ENCODE data around the gene MTUS2. TPM values are rescaled to one million over a fixed set of nuclear protein-coding genes. Genes with fewer than 3 reads are reported as not detected.

The MTUS2 gene
- total RNA-seq, 1 experiment from 2014 or later: 0.35 TPM

GRCh38 chr13:29397265-29397664 lies 577.1 kb downstream of the MTUS2 start:
- Histone ChIP-seq H3K23me2 (ENCODE audit: insufficient read length, low read depth, low read length, poor library complexity, severe bottlenecking) (no peaks in the 10 kb centered on the region), H3K18ac (ENCODE audit: insufficient read length, low read depth, low read length) (no peak overlapping the region), H3K79me2 (ENCODE audit: insufficient read depth, low read length) (no peaks in the 10 kb centered on the region), H3K4ac (ENCODE audit: low read depth, low read length) (no peak overlapping the region), H4K8ac (replicated peaks; ENCODE audit: insufficient read length, low read depth, low read length) (no peak overlapping the region), H3K4me1 (ENCODE audit: insufficient read depth, low read length) (no peaks in the 10 kb centered on the region), H3K23ac (ENCODE audit: insufficient read length, low read depth, low read length) (no peak overlapping the region), H3K27ac (ENCODE audit: insufficient read length, low read depth, low read length) (no peak overlapping the region), H3K4me2 (ENCODE audit: insufficient read depth, insufficient read length, low read length) (no peak overlapping the region), H4K91ac (ENCODE audit: insufficient read length, low read depth, low read length) (no peak overlapping the region), H2BK120ac (ENCODE audit: low read depth, low read length, poor library complexity, severe bottlenecking) (no peak overlapping the region), H2AK5ac (ENCODE audit: insufficient read length, low read length) (no peak overlapping the region), H3T11ph (ENCODE audit: low read length) (no peak overlapping the region), H2BK15ac (ENCODE audit: low read depth, low read length) (no peak overlapping the region), H3K27me3 (ENCODE audit: insufficient read depth, low read length) (no peaks in the 10 kb centered on the region), H2BK5ac (ENCODE audit: insufficient read length, low read length) (no peak overlapping the region), H3K9me3 (ENCODE audit: control insufficient read depth, low read depth, low read length) (no peaks in the 10 kb centered on the region), H2BK20ac (ENCODE audit: low read depth, low read length, poor library complexity, severe bottlenecking) (no peak overlapping the region), H2AFZ (ENCODE audit: low read length) (no peak overlapping the region), H4K5ac (ENCODE audit: insufficient read length, low read depth, low read length) (no peak overlapping the region), H3K56ac (ENCODE audit: insufficient read length, low read depth, low read length) (no peak overlapping the region), H3K14ac (ENCODE audit: insufficient read depth, low read length) (no peak overlapping the region), H2BK12ac (ENCODE audit: insufficient read length, low read depth, low read length) (no peak overlapping the region), H3K79me1 (ENCODE audit: insufficient read depth, low read depth, low read length, poor library complexity, severe bottlenecking) (no peaks in the 10 kb centered on the region), H3K9ac (ENCODE audit: extremely low read depth, insufficient read length, low read length) (no peak overlapping the region), H4K20me1 (ENCODE audit: control insufficient read depth, insufficient read depth, insufficient read length) (no peaks in the 10 kb centered on the region)
- DNase-seq: no peak
- WGBS (ENCODE audit: extremely low coverage, insufficient read length, low lambda C conversion rate): no CpG with 5 or more reads among the region's 3 CpGs
- Mint-ChIP-seq H3K4me3 (no peak overlapping the region), H3K9me3 (no peaks in the 10 kb centered on the region), H3K36me3 (ENCODE audit: insufficient read depth in 1 of 3, low read depth in 3 of 3) (no peaks in the 10 kb centered on the region; a peak in 1 of 7 replicates), H3K27ac (peak overlapping the region in 1 of 3 experiments; percentile 68; a peak in 1 of 7 replicates), H3K4me1 (peaks cover 4 to 5% of the 10 kb centered on the region in 2 experiments), H3K27me3 (ENCODE audit: low read depth) (peaks cover under 1% of the 10 kb centered on the region)
- peak; percentile 38 for TF ChIP-seq CTCF (conservative IDR thresholded peaks at IDR 0.05)

All from H9 (cell line).